Neural cell (in vitro differentiated cells): Measurements from ENCODE around the gene TOP2B. TPM values are rescaled to one million over a fixed set of nuclear protein-coding genes. Genes with fewer than 3 reads are reported as not detected.

Experiments used
- H2AFZ ChIP-seq: fragments of 200-600, 300-800 bp; sonication (generic), shearing (Covaris generic); 2 replicates; pipeline ENCODE4 v1.6.0; 2014; ENCODE audit warnings: low read depth, mild to moderate bottlenecking, antibody characterized with exemption, low read length, moderate library complexity
- H3F3A ChIP-seq: fragments of 200-600 bp; shearing (Covaris generic); 2 replicates; pipeline ENCODE4 v1.6.1; 2016; ENCODE audit warnings: mild to moderate bottlenecking, moderate library complexity, mixed read lengths, antibody characterized with exemption, low read length; ENCODE audit not compliant: insufficient read depth, poor library complexity, severe bottlenecking
- H3K27ac ChIP-seq: fragments of 200-600, 300-800 bp; sonication (generic), shearing (Covaris generic); 2 replicates; pipeline ENCODE4 v1.5.1; 2014; ENCODE audit warnings: mild to moderate bottlenecking, low read length, moderate library complexity
- H3K27me3 ChIP-seq: fragments of 300-800, 200-600 bp; sonication (generic), shearing (Covaris generic); 2 replicates; pipeline ENCODE4 v1.6.0; 2014; ENCODE audit warnings: mild to moderate bottlenecking, low read depth, low read length, moderate library complexity; ENCODE audit not compliant: insufficient read depth
- H3K36me3 ChIP-seq: fragments of 300-800, 200-600 bp; sonication (generic), shearing (Covaris generic); 2 replicates; pipeline ENCODE4 v1.5.1; 2014; ENCODE audit warnings: mild to moderate bottlenecking, antibody characterized with exemption, low read length, moderate library complexity; ENCODE audit not compliant: insufficient read depth
- H3K4me2 ChIP-seq: fragments of 300-800, 200-600 bp; sonication (generic), shearing (Covaris generic); 2 replicates; pipeline ENCODE4 v1.6.0; 2014; ENCODE audit warnings: mild to moderate bottlenecking, low read length
- H3K4me3 ChIP-seq: fragments of 300-800, 200-600 bp; sonication (generic), shearing (Covaris generic); 2 replicates; pipeline ENCODE4 v1.5.1; 2014; ENCODE audit warnings: mild to moderate bottlenecking, low read length, moderate library complexity
- H3K79me2 ChIP-seq: fragments of 200-600 bp; shearing (Covaris generic); replicated peaks from 2 replicates; pipeline ENCODE4 v1.6.0; 2014; ENCODE audit warnings: mild to moderate bottlenecking, low read length, moderate library complexity; ENCODE audit not compliant: insufficient read depth
- H3K9ac ChIP-seq: fragments of 300-800, 200-600 bp; sonication (generic), shearing (Covaris generic); 2 replicates; pipeline ENCODE4 v1.6.1; 2016; ENCODE audit warnings: mild to moderate bottlenecking, low read length, mixed read lengths
- H3K9me2 ChIP-seq: fragments of 200-600 bp; shearing (Covaris generic); 2 replicates; pipeline ENCODE4 v1.6.1; 2016; ENCODE audit warnings: mild to moderate bottlenecking, low read length, mixed read lengths; ENCODE audit not compliant: insufficient read depth
- H3K9me3 ChIP-seq: fragments of 200-600, 300-800 bp; sonication (generic), shearing (Covaris generic); 2 replicates; pipeline ENCODE4 v1.6.1; 2016; ENCODE audit warnings: mild to moderate bottlenecking, mixed run types, low read length, moderate library complexity, mixed read lengths
- H4K20me1 ChIP-seq: fragments of 200-600 bp; shearing (Covaris generic); 2 replicates; pipeline ENCODE4 v1.6.1; 2016; ENCODE audit warnings: mild to moderate bottlenecking, mixed run types; ENCODE audit not compliant: insufficient read depth
- EP300 ChIP-seq: fragments of 450-650 bp; conservative IDR thresholded peaks from 2 replicates; pipeline ENCODE4 v1.6.1; 2014; ENCODE audit warnings: antibody characterized with exemption, mild to moderate bottlenecking, moderate library complexity; ENCODE audit not compliant: poor library complexity, severe bottlenecking
- EZH2 ChIP-seq: fragments of 200-600, 300-800 bp; shearing (Covaris generic), sonication (generic); IDR thresholded peaks from 2 replicates; pipeline ENCODE4 v1.6.1; 2014; ENCODE audit warnings: antibody characterized with exemption, low read length, borderline replicate concordance, mild to moderate bottlenecking; ENCODE audit not compliant: insufficient read depth, poor library complexity, severe bottlenecking
- POLR2AphosphoS5 ChIP-seq: IDR thresholded peaks from 2 replicates; pipeline ENCODE4 v1.6.1; 2012
- RAD21 ChIP-seq: fragments of 450-650 bp; conservative IDR thresholded peaks from 2 replicates; pipeline ENCODE4 v1.6.1; 2014; ENCODE audit warnings: antibody characterized with exemption, mild to moderate bottlenecking, moderate library complexity
- SMC3 ChIP-seq: fragments of 450-650 bp; conservative IDR thresholded peaks from 2 replicates; pipeline ENCODE4 v1.6.1; 2014; ENCODE audit warnings: antibody characterized with exemption, mild to moderate bottlenecking, moderate library complexity; ENCODE audit not compliant: poor library complexity
- TAF1 ChIP-seq: IDR thresholded peaks from 2 replicates; pipeline ENCODE4 v1.6.1; 2012; ENCODE audit warnings: low read depth
- polyA minus RNA-seq: library from RNA; depleted of rRNA, polyadenylated mRNA; stranded (reverse); fragments of >200 nt; gene quantifications from 2 replicates; pipeline ENCODE4 v1.2.3, GENCODE V29; 2014
- polyA plus RNA-seq: library from polyadenylated mRNA; depleted of rRNA; stranded (reverse); fragments of >200 nt; gene quantifications from 2 replicates; pipeline ENCODE4 v1.2.3, GENCODE V29; 2014
- TF ChIP-seq, protein P1 (sequence below): IDR thresholded peaks from 2 replicates; pipeline ENCODE4 v1.6.1; 2012; ENCODE audit warnings: borderline replicate concordance
- TF ChIP-seq, protein P2 (sequence below): fragments of 450-650 bp; IDR thresholded peaks from 2 replicates; pipeline ENCODE4 v1.5.1; 2014; ENCODE audit warnings: antibody characterized with exemption, mild to moderate bottlenecking, moderate library complexity; ENCODE audit not compliant: poor library complexity, severe bottlenecking

TOP2B gene, protein sequence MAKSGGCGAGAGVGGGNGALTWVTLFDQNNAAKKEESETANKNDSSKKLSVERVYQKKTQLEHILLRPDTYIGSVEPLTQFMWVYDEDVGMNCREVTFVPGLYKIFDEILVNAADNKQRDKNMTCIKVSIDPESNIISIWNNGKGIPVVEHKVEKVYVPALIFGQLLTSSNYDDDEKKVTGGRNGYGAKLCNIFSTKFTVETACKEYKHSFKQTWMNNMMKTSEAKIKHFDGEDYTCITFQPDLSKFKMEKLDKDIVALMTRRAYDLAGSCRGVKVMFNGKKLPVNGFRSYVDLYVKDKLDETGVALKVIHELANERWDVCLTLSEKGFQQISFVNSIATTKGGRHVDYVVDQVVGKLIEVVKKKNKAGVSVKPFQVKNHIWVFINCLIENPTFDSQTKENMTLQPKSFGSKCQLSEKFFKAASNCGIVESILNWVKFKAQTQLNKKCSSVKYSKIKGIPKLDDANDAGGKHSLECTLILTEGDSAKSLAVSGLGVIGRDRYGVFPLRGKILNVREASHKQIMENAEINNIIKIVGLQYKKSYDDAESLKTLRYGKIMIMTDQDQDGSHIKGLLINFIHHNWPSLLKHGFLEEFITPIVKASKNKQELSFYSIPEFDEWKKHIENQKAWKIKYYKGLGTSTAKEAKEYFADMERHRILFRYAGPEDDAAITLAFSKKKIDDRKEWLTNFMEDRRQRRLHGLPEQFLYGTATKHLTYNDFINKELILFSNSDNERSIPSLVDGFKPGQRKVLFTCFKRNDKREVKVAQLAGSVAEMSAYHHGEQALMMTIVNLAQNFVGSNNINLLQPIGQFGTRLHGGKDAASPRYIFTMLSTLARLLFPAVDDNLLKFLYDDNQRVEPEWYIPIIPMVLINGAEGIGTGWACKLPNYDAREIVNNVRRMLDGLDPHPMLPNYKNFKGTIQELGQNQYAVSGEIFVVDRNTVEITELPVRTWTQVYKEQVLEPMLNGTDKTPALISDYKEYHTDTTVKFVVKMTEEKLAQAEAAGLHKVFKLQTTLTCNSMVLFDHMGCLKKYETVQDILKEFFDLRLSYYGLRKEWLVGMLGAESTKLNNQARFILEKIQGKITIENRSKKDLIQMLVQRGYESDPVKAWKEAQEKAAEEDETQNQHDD (N-terminal part only)
- polyA plus RNA-seq (373 and 440 TPM in 2 replicates), polyA minus RNA-seq (533 and 632 TPM in 2 replicates)

DNA sequence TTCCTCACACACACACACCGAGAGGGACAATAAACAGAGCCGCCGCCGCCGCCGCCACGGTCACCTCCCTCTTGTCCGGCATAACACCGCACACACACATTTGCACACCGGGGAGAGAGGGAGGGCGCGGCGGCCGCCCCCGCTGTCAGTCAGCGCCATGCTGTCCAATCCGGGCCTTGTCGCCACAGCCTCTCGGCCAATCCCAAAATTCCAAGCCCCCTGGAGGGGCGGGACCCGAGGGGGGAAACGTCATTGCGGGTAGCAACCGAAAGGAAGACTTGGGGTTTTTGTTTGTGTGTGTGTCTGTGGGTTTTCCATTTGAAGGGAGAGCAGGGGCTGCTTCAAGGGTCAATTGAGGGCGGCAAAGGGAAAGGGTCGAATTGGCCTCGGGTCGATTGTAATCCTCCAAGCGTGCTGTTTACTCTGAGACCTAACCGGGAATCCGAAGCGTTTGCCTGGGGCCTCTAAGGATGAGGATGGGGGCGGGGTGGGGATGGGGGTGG is at the start of gene TOP2B:
Gene TOP2B (minus strand): TSS at position 96 of the 503 bp plus-strand sequence. CDS start 610 bp downstream, outside the sequence.
- peak within 1 kb of the TSS; percentile 98 for H3K27ac ChIP-seq
- peaks cover 41% of the 10 kb centered on the region for H3K79me2 ChIP-seq
- peak within 1 kb of the TSS; percentile 96 for H3K9ac ChIP-seq
- peak within 1 kb of the TSS; percentile 75 for H3K4me3 ChIP-seq
- H3K9me2 ChIP-seq = no peaks in the 10 kb centered on the region
- no peaks in the 10 kb centered on the region for H3K27me3 ChIP-seq
- peaks cover 14% of the 10 kb centered on the region for H4K20me1 ChIP-seq
- TF ChIP-seq, protein P1, sequence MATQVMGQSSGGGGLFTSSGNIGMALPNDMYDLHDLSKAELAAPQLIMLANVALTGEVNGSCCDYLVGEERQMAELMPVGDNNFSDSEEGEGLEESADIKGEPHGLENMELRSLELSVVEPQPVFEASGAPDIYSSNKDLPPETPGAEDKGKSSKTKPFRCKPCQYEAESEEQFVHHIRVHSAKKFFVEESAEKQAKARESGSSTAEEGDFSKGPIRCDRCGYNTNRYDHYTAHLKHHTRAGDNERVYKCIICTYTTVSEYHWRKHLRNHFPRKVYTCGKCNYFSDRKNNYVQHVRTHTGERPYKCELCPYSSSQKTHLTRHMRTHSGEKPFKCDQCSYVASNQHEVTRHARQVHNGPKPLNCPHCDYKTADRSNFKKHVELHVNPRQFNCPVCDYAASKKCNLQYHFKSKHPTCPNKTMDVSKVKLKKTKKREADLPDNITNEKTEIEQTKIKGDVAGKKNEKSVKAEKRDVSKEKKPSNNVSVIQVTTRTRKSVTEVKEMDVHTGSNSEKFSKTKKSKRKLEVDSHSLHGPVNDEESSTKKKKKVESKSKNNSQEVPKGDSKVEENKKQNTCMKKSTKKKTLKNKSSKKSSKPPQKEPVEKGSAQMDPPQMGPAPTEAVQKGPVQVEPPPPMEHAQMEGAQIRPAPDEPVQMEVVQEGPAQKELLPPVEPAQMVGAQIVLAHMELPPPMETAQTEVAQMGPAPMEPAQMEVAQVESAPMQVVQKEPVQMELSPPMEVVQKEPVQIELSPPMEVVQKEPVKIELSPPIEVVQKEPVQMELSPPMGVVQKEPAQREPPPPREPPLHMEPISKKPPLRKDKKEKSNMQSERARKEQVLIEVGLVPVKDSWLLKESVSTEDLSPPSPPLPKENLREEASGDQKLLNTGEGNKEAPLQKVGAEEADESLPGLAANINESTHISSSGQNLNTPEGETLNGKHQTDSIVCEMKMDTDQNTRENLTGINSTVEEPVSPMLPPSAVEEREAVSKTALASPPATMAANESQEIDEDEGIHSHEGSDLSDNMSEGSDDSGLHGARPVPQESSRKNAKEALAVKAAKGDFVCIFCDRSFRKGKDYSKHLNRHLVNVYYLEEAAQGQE = peak; percentile 80
- peak; percentile 93 for TF ChIP-seq TAF1
- no peak for TF ChIP-seq EZH2
- TF ChIP-seq POLR2AphosphoS5 = peak; percentile 96
- peak; percentile 81 for TF ChIP-seq EP300
- TF ChIP-seq SMC3 = no peak
- TF ChIP-seq, protein P2, sequence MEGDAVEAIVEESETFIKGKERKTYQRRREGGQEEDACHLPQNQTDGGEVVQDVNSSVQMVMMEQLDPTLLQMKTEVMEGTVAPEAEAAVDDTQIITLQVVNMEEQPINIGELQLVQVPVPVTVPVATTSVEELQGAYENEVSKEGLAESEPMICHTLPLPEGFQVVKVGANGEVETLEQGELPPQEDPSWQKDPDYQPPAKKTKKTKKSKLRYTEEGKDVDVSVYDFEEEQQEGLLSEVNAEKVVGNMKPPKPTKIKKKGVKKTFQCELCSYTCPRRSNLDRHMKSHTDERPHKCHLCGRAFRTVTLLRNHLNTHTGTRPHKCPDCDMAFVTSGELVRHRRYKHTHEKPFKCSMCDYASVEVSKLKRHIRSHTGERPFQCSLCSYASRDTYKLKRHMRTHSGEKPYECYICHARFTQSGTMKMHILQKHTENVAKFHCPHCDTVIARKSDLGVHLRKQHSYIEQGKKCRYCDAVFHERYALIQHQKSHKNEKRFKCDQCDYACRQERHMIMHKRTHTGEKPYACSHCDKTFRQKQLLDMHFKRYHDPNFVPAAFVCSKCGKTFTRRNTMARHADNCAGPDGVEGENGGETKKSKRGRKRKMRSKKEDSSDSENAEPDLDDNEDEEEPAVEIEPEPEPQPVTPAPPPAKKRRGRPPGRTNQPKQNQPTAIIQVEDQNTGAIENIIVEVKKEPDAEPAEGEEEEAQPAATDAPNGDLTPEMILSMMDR = no peak
- TF ChIP-seq RAD21 = no peak
- no peaks in the 10 kb centered on the region for H3K36me3 ChIP-seq
- H3K4me2 ChIP-seq = peak within 1 kb of the TSS; percentile 100
- peak within 1 kb of the TSS; percentile 57 for H2AFZ ChIP-seq
- peaks cover 3% of the 10 kb centered on the region for H3F3A ChIP-seq
- H3K9me3 ChIP-seq = no peaks in the 10 kb centered on the region
